ENCODE measurements around the gene METTL2A. TPM values are rescaled to one million over a fixed set of nuclear protein-coding genes. Genes with fewer than 3 reads are reported as not detected.
"Not testable (repeated sequence)": the region's sequence is repeated elsewhere in the genome, so short reads cannot be mapped to it uniquely, and the experiment has no call there.

METTL2A gene
- total and polyA plus RNA-seq, 3 experiments from 2014 or later: 21.4 to 36.5 (median 35.2) TPM

DNA sequence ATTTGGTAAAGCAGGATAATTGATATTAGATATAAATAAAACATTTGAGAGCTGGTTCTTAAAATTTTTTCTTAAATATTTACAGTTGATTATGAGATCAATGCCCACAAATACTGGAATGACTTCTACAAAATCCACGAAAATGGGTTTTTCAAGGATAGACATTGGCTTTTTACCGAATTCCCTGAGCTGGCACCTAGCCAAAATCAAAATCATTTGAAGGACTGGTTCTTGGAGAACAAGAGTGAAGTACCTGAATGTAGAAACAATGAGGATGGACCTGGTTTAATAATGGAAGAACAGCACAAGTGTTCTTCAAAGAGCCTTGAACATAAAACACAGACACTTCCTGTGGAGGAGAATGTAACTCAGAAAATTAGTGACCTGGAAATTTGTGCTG lies 2.5 kb downstream of the METTL2A start:
- H3K9me3 Mint-ChIP-seq; H3K4me3 ChIP-seq (ENCODE audit: low read length); POLR2A ChIA-PET; CTCF ChIA-PET; H3K27me3 Mint-ChIP-seq; H3K9me3 ChIP-seq (ENCODE audit: low read length); H3K27me3 ChIP-seq (ENCODE audit: insufficient read depth, low read length, poor library complexity, severe bottlenecking); DNase-seq; H3K27ac Mint-ChIP-seq; H3K4me3 Mint-ChIP-seq; H3K27ac ChIP-seq (ENCODE audit: low read depth, low read length); H3K36me3 ChIP-seq (ENCODE audit: insufficient read depth, low read length): not testable (repeated sequence)
- H3K4me1 ChIP-seq (ENCODE audit: insufficient read depth, low read length): peaks cover 13% of the 10 kb centered on the region
- peaks cover 0 to 47% (median 2%) of the 10 kb centered on the region in 3 donors for H3K36me3 Mint-ChIP-seq
- H3K4me1 Mint-ChIP-seq: peaks cover 25 to 39% (median 33%) of the 10 kb centered on the region in 3 donors

GRCh38 chr17:62435251-62435650 lies 11.6 kb downstream of the METTL2A start:
- CTCF ChIA-PET; H3K9me3 Mint-ChIP-seq; H3K36me3 ChIP-seq (ENCODE audit: insufficient read depth, low read length); H3K27ac ChIP-seq (ENCODE audit: low read depth, low read length); POLR2A ChIA-PET; DNase-seq; H3K27me3 Mint-ChIP-seq; H3K4me3 Mint-ChIP-seq; H3K4me1 ChIP-seq (ENCODE audit: insufficient read depth, low read length); H3K4me3 ChIP-seq (ENCODE audit: low read length); H3K4me1 Mint-ChIP-seq; H3K27ac Mint-ChIP-seq; H3K27me3 ChIP-seq (ENCODE audit: insufficient read depth, low read length, poor library complexity, severe bottlenecking); H3K9me3 ChIP-seq (ENCODE audit: low read length): not testable (repeated sequence)
- H3K36me3 Mint-ChIP-seq: peaks cover 0 to 50% (median 12%) of the 10 kb centered on the region in 3 donors

DNA sequence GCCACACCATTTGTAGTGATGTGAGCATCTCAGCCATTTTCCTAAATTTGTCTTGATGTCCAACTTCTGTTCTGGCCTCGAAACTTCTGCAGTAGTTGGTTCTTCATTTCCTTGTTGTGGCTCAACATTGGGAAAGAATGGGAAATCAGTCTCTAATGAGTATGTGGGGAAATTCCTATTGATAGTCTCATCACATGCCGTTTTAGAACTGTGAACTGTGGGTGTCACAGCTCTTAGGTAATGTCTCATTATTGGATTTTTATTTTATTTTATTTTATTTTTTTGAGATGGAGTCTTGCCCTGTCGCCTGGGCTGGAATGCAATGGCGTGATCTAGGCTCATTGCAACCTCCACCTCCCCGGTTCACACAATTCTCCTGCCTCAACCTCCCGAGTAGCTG lies 17.5 kb downstream of the METTL2A start:
- H3K9me3 Mint-ChIP-seq; H3K4me1 Mint-ChIP-seq; H3K36me3 ChIP-seq (ENCODE audit: insufficient read depth, low read length); H3K4me1 ChIP-seq (ENCODE audit: insufficient read depth, low read length); H3K4me3 Mint-ChIP-seq; CTCF ChIA-PET; H3K27ac Mint-ChIP-seq; H3K9me3 ChIP-seq (ENCODE audit: low read length); H3K4me3 ChIP-seq (ENCODE audit: low read length); H3K27me3 Mint-ChIP-seq; POLR2A ChIA-PET; DNase-seq; H3K27ac ChIP-seq (ENCODE audit: low read depth, low read length); H3K27me3 ChIP-seq (ENCODE audit: insufficient read depth, low read length, poor library complexity, severe bottlenecking): not testable (repeated sequence)
- peaks cover 3 to 57% (median 20%) of the 10 kb centered on the region in 3 donors for H3K36me3 Mint-ChIP-seq

- no peaks in the 10 kb centered on the region for H3K4me1 Mint-ChIP-seq
- H3K4me3 Mint-ChIP-seq: no peak overlapping the region
- no peak for DNase-seq
- POLR2A ChIA-PET: no interaction called here
- Histone ChIP-seq H3K9me3 (ENCODE audit: low read length) (no peaks in the 10 kb centered on the region), H3K4me1 (ENCODE audit: insufficient read depth, low read length) (no peaks in the 10 kb centered on the region), H3K36me3 (ENCODE audit: insufficient read depth, low read length) (peaks cover 5% of the 10 kb centered on the region), H3K27ac (ENCODE audit: low read depth, low read length) (no peak overlapping the region), H3K4me3 (ENCODE audit: low read length) (no peak overlapping the region), H3K27me3 (ENCODE audit: insufficient read depth, low read length, poor library complexity, severe bottlenecking) (no peaks in the 10 kb centered on the region)
- CTCF ChIA-PET: no interaction called here
- H3K27me3 Mint-ChIP-seq: no peaks in the 10 kb centered on the region
- no peak overlapping the region for H3K27ac Mint-ChIP-seq
- H3K9me3 Mint-ChIP-seq: no peaks in the 10 kb centered on the region
- H3K36me3 Mint-ChIP-seq: peaks cover 3 to 63% (median 22%) of the 10 kb centered on the region in 3 donors
Measured at GRCh38 chr17:62444063-62444462, 20.4 kb downstream of the METTL2A start.

DNA sequence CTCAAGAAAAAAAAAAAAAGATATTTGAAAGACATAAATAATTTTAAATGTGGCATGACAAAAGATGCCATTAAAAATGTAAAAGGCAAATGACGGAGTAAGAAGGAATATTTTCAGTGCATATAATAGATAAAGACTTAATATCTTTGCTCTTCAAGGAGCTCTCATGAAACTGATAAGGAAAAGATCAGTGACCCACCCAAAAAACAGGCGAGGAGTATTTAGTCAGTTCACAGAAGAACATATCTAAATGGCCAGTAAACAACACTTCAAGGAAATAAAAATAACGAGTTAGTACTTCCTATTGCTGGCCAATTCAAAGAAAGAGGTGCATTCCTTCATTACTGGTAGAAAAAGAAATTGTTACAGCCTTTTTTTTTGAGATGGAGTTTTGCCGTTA lies 22.1 kb downstream of the METTL2A start:
- DNase-seq; H3K27ac Mint-ChIP-seq; H3K27me3 Mint-ChIP-seq; CTCF ChIA-PET; H3K27ac ChIP-seq (ENCODE audit: low read depth, low read length); H3K4me1 Mint-ChIP-seq; H3K36me3 ChIP-seq (ENCODE audit: insufficient read depth, low read length); H3K4me3 Mint-ChIP-seq; H3K9me3 ChIP-seq (ENCODE audit: low read length); H3K4me1 ChIP-seq (ENCODE audit: insufficient read depth, low read length); H3K9me3 Mint-ChIP-seq; H3K4me3 ChIP-seq (ENCODE audit: low read length); POLR2A ChIA-PET; H3K27me3 ChIP-seq (ENCODE audit: insufficient read depth, low read length, poor library complexity, severe bottlenecking): not testable (repeated sequence)
- peaks cover 3 to 59% (median 21%) of the 10 kb centered on the region in 3 donors for H3K36me3 Mint-ChIP-seq

GRCh38 chr17:62452195-62452594 lies 28.5 kb downstream of the METTL2A start:
- H3K36me3 ChIP-seq (ENCODE audit: insufficient read depth, low read length); H3K27me3 Mint-ChIP-seq; H3K9me3 ChIP-seq (ENCODE audit: low read length); DNase-seq; H3K27ac ChIP-seq (ENCODE audit: low read depth, low read length); H3K4me3 ChIP-seq (ENCODE audit: low read length); H3K4me1 ChIP-seq (ENCODE audit: insufficient read depth, low read length); POLR2A ChIA-PET; CTCF ChIA-PET; H3K9me3 Mint-ChIP-seq; H3K27me3 ChIP-seq (ENCODE audit: insufficient read depth, low read length, poor library complexity, severe bottlenecking); H3K4me3 Mint-ChIP-seq: not testable (repeated sequence)
- Mint-ChIP-seq H3K27ac (peak overlapping the region in 1 of 8 donors; percentile 57), H3K36me3 (peaks cover 0 to 25% (median 10%) of the 10 kb centered on the region in 3 donors), H3K4me1 (peaks cover 13 to 17% (median 15%) of the 10 kb centered on the region in 3 donors)

DNA sequence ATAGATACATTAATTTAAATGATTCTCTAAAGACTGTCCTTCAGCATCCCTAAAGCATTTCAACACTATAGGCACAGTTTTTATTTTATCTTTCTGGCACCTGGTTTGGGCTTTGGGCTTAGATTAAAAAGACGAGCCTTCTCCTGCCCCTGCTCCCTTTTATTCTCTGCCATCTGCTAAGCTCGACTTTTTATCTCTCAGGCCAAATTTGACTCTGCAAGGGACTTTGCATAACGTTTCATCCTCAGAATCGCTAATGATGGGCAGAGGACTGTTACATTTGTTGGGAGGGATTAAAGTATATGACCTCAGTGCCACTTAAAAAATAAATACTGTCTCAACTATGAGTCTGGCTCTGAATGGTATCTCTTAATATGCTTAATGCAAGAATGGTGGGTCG lies 29.3 kb downstream of the METTL2A start:
- H3K9me3 ChIP-seq (ENCODE audit: low read length); H3K27me3 ChIP-seq (ENCODE audit: insufficient read depth, low read length, poor library complexity, severe bottlenecking); H3K27me3 Mint-ChIP-seq; H3K9me3 Mint-ChIP-seq; POLR2A ChIA-PET; H3K27ac ChIP-seq (ENCODE audit: low read depth, low read length); CTCF ChIA-PET; DNase-seq; H3K4me3 ChIP-seq (ENCODE audit: low read length); H3K4me3 Mint-ChIP-seq; H3K36me3 ChIP-seq (ENCODE audit: insufficient read depth, low read length); H3K4me1 ChIP-seq (ENCODE audit: insufficient read depth, low read length): not testable (repeated sequence)
- Mint-ChIP-seq H3K27ac (peak overlapping the region in 2 of 8 donors; percentile 43 to 57), H3K4me1 (peaks cover 13 to 17% (median 15%) of the 10 kb centered on the region in 3 donors), H3K36me3 (peaks cover 0 to 17% (median 6%) of the 10 kb centered on the region in 3 donors)

DNA sequence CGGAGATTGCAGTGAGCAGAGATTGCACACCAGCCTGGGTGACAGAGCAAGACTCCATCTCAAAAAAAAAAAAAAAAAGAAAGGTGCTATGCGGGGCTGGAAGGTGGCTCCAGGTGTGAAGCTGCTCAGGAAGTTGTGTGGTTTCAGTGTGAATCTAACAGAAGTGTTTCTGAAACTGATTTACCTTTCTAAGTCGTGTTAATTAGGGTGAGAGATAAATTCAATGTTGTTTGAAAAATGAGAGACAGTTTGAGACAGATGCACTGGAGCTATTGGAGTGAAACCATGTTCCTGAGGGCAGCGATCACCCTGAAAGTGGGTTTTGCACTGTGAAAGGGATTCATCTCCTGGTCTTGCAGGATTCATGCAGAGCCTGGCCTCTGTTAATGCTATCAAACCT lies 30.0 kb downstream of the METTL2A start:
- peak overlapping the region; percentile 2 to 90 (median 48) for H3K27ac Mint-ChIP-seq
- CTCF ChIA-PET; H3K27ac ChIP-seq (ENCODE audit: low read depth, low read length); H3K4me3 ChIP-seq (ENCODE audit: low read length); POLR2A ChIA-PET; H3K36me3 ChIP-seq (ENCODE audit: insufficient read depth, low read length); H3K27me3 ChIP-seq (ENCODE audit: insufficient read depth, low read length, poor library complexity, severe bottlenecking); H3K9me3 Mint-ChIP-seq; H3K4me1 ChIP-seq (ENCODE audit: insufficient read depth, low read length); H3K9me3 ChIP-seq (ENCODE audit: low read length); H3K27me3 Mint-ChIP-seq: not testable (repeated sequence)
- peak overlapping the region; percentile 2 to 60 (median 56) for H3K4me3 Mint-ChIP-seq
- peak in 2 of 5 donors; percentile 2 to 57 for DNase-seq
- H3K36me3 Mint-ChIP-seq: peaks cover 0 to 11% (median 5%) of the 10 kb centered on the region in 3 donors
- H3K4me1 Mint-ChIP-seq: peaks cover 13 to 17% (median 15%) of the 10 kb centered on the region in 3 donors

DNA sequence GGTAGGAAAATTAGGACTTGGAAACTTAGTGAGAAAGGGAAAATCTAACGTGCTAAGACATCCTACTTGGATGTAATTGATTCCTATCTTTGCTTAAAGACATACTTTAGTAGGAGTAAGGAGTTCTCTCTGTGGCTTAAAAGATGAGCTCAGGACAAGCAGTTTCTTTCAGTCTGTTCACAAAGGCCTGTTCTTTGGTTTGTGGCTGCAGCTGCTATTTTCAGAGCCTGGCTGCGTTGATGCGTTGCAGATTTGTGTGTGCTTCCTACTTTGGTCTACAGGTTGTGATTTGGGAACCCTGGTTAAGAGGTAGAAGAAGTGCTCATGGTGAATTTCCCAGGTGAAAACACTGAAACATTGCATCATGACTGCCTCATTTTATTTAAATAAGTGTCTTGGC lies 30.4 kb downstream of the METTL2A start:
- Mint-ChIP-seq H3K4me1 (peaks cover 13 to 17% (median 15%) of the 10 kb centered on the region in 3 donors), H3K4me3 (peak overlapping the region; percentile 2 to 60 (median 56)), H3K27ac (peak overlapping the region; percentile 2 to 90 (median 51))
- H3K36me3 Mint-ChIP-seq; H3K4me1 ChIP-seq (ENCODE audit: insufficient read depth, low read length); H3K36me3 ChIP-seq (ENCODE audit: insufficient read depth, low read length); POLR2A ChIA-PET; DNase-seq; H3K4me3 ChIP-seq (ENCODE audit: low read length); H3K27me3 Mint-ChIP-seq; H3K9me3 Mint-ChIP-seq; CTCF ChIA-PET; H3K27me3 ChIP-seq (ENCODE audit: insufficient read depth, low read length, poor library complexity, severe bottlenecking); H3K27ac ChIP-seq (ENCODE audit: low read depth, low read length); H3K9me3 ChIP-seq (ENCODE audit: low read length): not testable (repeated sequence)
